Ecto neural progenitor cell (in vitro differentiated cells): Measurements from ENCODE around the gene ALKBH2.
A peak's percentile ranks its signal among the peaks of the same experiment; 100 is the strongest.
"Not testable (repeated sequence)": the region's sequence is repeated elsewhere in the genome, so short reads cannot be mapped to it uniquely, and the experiment has no call there.

Source experiments
- DNase-seq: peaks from one replicate; pipeline ENCODE4 v3.0.0-alpha.2; 2018; ENCODE audit warnings: low spot score

Gene ALKBH2

GRCh38 chr12:109069307-109070271 is 23.7 kb downstream of the ALKBH2 start:
- DNase-seq, result peak; percentile 80

- no peak for DNase-seq
Observed at GRCh38 chr12:109065853-109066193, 27.4 kb downstream of the ALKBH2 start.

GRCh38 chr12:109065154-109065852 is 28.0 kb downstream of the ALKBH2 start:
- peak; percentile 25 for DNase-seq

- DNase-seq, result no peak
Observed at GRCh38 chr12:109064143-109064542, 29.1 kb downstream of the ALKBH2 start.

- no peak for DNase-seq
Observed at GRCh38 chr12:109058773-109059172, 34.5 kb downstream of the ALKBH2 start.

GRCh38 chr12:109057376-109057775 is 35.9 kb downstream of the ALKBH2 start:
- no peak for DNase-seq

DNA sequence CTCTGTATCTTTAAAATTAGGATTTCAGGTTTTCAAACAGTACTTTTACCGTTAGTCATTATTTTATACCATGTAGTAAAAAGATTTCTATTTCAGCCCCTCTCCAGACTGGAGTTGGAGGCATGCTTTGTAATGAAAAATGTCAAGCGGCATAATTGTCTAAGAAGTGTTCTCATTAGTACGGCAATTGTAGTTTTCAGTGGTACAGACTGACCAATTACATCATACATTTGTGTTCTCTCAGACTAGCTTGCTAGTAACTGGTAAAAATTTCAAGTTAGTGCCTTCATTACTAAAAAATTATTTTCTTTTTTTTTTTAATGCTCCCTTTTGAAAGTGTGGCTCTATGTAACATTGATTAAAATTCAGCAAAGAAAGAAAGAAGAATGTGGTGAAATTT is 36.4 kb downstream of the ALKBH2 start:
- DNase-seq, result no peak

GRCh38 chr12:109054520-109054919 is 38.8 kb downstream of the ALKBH2 start:
- no peak for DNase-seq

DNA sequence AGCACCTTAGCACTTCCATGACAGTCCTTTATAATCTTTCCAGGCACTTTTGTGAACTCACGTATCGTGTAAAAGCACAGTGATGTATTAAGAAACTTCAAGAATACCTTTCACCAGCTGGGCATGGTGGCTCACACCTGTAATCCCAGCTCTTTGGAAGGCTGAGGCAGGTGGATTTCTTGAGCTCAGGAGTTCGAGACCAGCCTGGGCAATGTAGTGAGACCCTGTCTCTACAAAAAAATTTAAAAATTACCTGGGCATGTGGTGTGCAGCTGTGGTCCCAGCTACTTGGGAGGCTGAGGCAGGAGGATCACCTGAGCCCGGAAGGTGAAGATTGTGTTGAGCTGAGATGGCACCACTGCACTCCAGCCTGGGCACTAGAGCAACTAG is 39.2 kb downstream of the ALKBH2 start:
- DNase-seq, result not testable (repeated sequence)

DNA sequence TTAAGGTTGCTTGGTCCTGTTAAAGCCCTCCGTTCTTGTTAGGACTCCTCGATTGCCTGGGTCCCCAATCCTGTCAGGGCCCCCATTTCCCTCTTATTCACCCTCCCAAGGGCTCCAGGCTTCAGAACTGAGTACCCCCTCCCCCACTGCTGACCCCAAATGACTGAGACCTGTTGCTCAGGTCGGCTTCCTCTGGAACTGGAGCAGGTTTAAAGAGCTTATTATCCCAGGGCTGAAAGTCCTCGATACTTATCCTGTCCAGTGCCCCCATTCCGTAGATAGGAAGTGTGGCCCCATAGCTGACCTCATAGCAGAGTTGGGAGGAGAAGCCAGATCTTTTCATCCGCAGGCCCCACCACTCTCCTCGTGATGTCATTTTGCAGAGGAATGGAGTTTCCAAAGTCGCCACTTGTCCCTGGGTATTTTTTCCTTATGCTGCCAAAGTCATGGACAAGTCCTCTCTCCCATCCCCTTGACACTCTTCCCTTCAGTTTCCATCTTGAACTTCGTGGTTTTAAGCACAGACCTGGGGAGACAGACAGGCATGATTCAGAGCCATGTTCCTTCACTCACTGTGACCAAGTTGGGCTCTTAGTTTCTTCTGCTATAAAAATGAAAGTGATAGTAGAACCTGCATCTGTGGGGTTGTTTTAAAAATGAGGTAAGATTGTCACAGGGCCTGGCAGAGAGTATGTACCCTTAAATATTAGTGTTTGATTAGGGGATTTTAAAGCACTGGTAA is 39.7 kb downstream of the ALKBH2 start:
- DNase-seq, result no peak

GRCh38 chr12:109052414-109053323 is 40.6 kb downstream of the ALKBH2 start, which contains the start of gene USP30:
Gene USP30 (plus strand): TSS chr12:109052576. CDS start chr12:109052679, 103 bp downstream.
- DNase-seq, result peak; percentile 97

DNA sequence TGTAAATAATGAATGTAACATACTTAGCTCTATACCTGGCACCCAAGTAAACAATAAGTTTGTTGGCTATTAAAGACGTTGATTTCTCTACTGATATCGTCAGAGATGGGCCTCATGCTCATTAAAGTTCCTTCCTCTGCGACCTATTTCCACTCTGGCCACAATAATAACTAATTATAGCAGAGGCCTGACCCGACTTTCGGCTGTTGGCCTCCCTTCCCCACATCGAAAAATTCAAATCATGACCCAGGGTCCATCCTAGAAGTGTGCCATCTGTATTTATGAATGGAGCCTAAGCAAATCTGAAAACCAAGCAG is 41.2 kb downstream of the ALKBH2 start:
- DNase-seq, result no peak

- not testable (repeated sequence) for DNase-seq
Observed at GRCh38 chr12:109049794-109050193, 43.5 kb downstream of the ALKBH2 start.

- not testable (repeated sequence) for DNase-seq
Observed at GRCh38 chr12:109048706-109049105, 44.6 kb downstream of the ALKBH2 start.

DNA sequence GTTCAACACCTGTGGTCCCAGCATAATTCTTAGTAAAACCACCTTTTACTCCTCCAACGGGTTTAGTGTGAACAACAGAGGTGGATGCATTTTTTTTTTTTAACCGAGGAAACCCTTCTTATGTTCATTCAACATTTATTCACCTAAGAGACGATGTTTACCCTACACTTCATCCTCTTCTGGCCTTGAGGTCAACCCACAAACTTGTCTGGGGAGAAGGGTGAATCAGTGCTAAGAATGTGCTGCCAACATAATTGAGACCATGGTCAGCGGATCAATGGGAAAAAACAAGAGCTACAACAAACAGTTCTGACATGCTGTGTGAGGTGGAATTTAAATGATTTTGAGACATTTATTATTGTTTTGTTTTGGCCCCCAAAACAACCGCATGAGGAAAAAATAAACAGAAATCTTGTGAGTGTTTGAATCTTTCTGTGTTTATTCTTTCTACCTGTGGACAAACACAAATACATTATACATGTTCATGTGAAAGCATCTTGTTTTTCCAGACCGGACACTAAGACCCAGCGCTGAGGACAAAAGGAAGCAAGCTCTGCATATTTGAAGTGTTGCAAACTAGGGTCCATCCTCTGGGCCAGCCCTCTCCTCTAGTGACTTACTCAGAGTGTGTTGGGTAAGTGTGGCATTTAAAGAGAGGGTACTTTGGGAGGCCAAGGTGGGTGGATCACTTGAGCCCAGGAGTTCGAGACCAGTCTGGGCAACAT is 46.0 kb downstream of the ALKBH2 start:
- DNase-seq, result peak; percentile 38

GRCh38 chr12:109044241-109044640 is 49.0 kb downstream of the ALKBH2 start:
- DNase-seq, result peak; percentile 10
